ENCODE measurements around the gene SRSF4. TPM values are rescaled to one million over a fixed set of nuclear protein-coding genes. Genes with fewer than 3 reads are reported as not detected.
A peak's percentile ranks its signal among the peaks of the same experiment; 100 is the strongest.

SRSF4 gene
- total RNA-seq, 1 donor from 2014 or later, result 48.2 TPM

- no peak overlapping the region for H3K4me3 ChIP-seq (ENCODE audit: low read depth, low read length)
- DNase-seq (ENCODE audit: low read depth), result no peak
- no peak for TF ChIP-seq CTCF (conservative IDR thresholded peaks at IDR 0.05; ENCODE audit: low read depth, low read length)
Measured at GRCh38 chr1:29193879-29194455, 12.3 kb upstream of the SRSF4 start.

GRCh38 chr1:29190718-29191117, 9.0 kb upstream of the SRSF4 start:
- DNase-seq (ENCODE audit: low read depth), result no peak
- no peak overlapping the region for H3K4me3 ChIP-seq (ENCODE audit: low read depth, low read length)
- no peak for TF ChIP-seq CTCF (conservative IDR thresholded peaks at IDR 0.05; ENCODE audit: low read depth, low read length)

GRCh38 chr1:29186707-29187106, 5.0 kb upstream of the SRSF4 start:
- no peak for DNase-seq (ENCODE audit: low read depth)
- no peak for TF ChIP-seq CTCF (conservative IDR thresholded peaks at IDR 0.05; ENCODE audit: low read depth, low read length)
- H3K4me3 ChIP-seq (ENCODE audit: low read depth, low read length), result no peak overlapping the region

- DNase-seq (ENCODE audit: low read depth), result peak; percentile 61
- no peak for TF ChIP-seq CTCF (conservative IDR thresholded peaks at IDR 0.05; ENCODE audit: low read depth, low read length)
- no peak overlapping the region for H3K4me3 ChIP-seq (ENCODE audit: low read depth, low read length)
Measured at GRCh38 chr1:29186252-29186651, 4.6 kb upstream of the SRSF4 start.

GRCh38 chr1:29183287-29183686, 1.6 kb upstream of the SRSF4 start:
- TF ChIP-seq CTCF (conservative IDR thresholded peaks at IDR 0.05; ENCODE audit: low read depth, low read length), result no peak
- no peak overlapping the region for H3K4me3 ChIP-seq (ENCODE audit: low read depth, low read length)
- no peak for DNase-seq (ENCODE audit: low read depth)

GRCh38 chr1:29180497-29181412, 945 bp downstream of the SRSF4 start:
- DNase-seq (ENCODE audit: low read depth), result no peak
- no peak for TF ChIP-seq CTCF (conservative IDR thresholded peaks at IDR 0.05; ENCODE audit: low read depth, low read length)

More at GRCh38 chr1:29180497-29181412, 945 bp downstream of the SRSF4 start:
- peak overlapping the region; percentile 98 for H3K4me3 ChIP-seq (ENCODE audit: low read depth, low read length)
